22Rv1 (cell line): Measurements from ENCODE around the gene EME2.

Source experiments
- H3K27ac ChIP-seq: fragments of 450-650 bp; 2 replicates; pipeline ENCODE4 v1.5.1; 2017
- CTCF ChIP-seq: fragments of 450-650 bp; IDR thresholded peaks from 2 replicates; pipeline ENCODE4 v1.5.1; 2017; ENCODE audit warnings: mild to moderate bottlenecking
- ZFX ChIP-seq: fragments of 450-650 bp; IDR thresholded peaks from 2 replicates; pipeline ENCODE4 v1.6.1; 2017; ENCODE audit warnings: antibody characterized with exemption, borderline replicate concordance

EME2 gene

DNA sequence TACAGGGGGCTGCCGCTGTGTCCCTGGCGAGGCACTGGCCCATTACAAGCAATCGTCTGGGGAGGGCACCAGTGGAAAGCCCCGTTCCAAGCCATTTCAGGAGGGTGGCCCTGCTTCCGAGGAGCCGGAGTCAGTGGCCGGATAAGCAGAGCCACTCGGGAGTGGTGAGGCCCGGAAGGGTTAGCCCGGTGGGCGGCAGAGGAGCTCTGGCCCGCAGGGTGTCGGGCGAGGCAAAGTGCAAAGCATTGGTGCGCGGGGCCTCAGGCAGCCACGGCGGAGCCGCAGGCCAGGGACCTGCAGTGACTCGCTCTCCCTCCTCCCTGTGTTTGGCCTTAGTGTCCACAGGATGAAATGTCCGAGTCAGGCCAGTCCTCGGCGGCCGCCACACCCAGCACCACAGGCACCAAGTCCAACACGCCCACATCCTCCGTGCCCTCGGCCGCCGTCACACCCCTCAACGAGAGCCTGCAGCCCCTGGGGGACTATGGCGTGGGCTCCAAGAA lies 25.9 kb upstream of the EME2 start:
- no peak overlapping the region for H3K27ac ChIP-seq
- TF ChIP-seq ZFX (no peak), CTCF (no peak)

GRCh38 chr16:1747934-1748333 lies 24.7 kb upstream of the EME2 start:
- H3K27ac ChIP-seq: no peak overlapping the region
- TF ChIP-seq CTCF: no peak
- no peak for TF ChIP-seq ZFX

GRCh38 chr16:1749152-1750117 lies 23.2 kb upstream of the EME2 start:
- TF ChIP-seq CTCF: no peak
- no peak for TF ChIP-seq ZFX
- H3K27ac ChIP-seq: no peak overlapping the region

GRCh38 chr16:1751946-1752345 lies 20.7 kb upstream of the EME2 start:
- H3K27ac ChIP-seq: no peak overlapping the region
- TF ChIP-seq ZFX (no peak), CTCF (no peak)

DNA sequence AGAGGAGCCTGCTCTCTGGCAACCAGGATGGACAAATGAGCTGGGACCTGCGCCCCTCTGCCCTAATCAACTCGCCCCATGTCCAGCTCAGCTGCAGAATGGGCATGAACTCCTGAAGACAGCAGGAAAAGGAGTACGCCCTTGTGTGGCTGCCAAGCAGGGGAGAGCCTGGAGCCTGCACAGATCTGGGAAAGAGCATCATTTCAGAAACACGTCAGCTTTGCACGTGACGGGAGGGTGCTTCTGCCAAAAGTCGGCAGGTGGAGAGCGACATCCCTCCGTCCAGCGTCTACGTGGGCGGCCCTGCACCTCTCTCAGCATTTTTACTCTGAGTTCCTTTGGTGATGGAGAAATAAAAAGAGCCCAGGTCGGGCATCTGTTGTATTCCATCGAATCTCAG lies 19.8 kb upstream of the EME2 start:
- TF ChIP-seq CTCF: no peak
- no peak for TF ChIP-seq ZFX
- no peak overlapping the region for H3K27ac ChIP-seq

GRCh38 chr16:1754204-1754603 lies 18.4 kb upstream of the EME2 start:
- H3K27ac ChIP-seq: no peak overlapping the region
- TF ChIP-seq ZFX (no peak), CTCF (no peak)
